ENCODE data around the gene ACVR1B.
A peak's percentile ranks its signal among the peaks of the same experiment; 100 is the strongest.

ACVR1B gene

DNA sequence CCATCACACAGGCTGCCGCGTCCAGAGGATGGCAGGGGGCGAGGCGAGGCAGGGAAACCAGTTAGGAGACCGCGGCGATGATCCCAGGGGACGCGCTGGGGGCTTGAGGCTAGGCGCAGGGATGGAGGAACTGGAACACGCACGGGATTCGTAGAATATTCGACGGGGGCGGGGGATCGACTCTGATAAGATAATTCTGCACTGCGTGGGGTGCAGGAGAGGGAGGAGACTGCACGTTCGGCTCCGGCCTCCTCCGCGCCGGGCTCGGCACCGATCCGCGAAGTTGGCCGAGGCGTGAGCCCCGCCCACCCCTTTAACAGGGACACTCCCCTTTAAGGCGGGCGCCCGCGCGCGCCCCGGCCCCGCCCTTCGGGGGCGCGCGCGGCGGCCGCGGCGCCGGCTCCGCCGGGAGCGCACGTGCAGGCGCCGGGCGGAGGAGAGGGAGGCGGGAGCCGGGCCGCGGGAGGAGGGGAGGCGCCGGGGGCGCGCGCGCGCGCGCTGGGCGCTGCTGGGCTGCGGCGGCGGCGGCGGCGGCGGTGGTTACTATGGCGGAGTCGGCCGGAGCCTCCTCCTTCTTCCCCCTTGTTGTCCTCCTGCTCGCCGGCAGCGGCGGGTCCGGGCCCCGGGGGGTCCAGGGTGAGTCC lies at the start of gene ACVR1B:
Gene ACVR1B, plus strand, starts transcription at position 501 of the 644 bp plus-strand sequence. Its CDS starts 45 bp downstream, at position 546.
- DNase-seq = peak; percentile 91 to 92

DNA sequence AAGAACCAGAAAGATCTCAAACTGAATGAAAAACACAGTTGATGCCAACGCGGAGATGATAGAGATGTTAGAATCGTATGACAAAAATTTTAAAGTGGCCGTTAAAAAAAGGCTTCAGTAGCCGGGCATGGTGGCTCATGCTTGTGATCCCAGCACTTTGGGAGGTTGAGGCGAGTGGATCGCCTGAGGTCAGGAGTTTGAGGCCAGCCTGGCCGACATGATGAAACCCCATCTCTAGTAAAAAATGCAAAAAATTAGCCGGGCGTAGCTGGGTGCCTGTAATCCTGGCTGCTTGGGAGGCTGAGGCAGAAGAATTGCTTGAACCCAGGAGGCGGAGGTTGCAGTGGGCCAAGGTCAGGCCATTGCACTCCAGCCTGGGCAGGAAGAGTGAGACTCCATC lies 49.6 kb upstream of the ACVR1B start:
- no peak for DNase-seq

DNA sequence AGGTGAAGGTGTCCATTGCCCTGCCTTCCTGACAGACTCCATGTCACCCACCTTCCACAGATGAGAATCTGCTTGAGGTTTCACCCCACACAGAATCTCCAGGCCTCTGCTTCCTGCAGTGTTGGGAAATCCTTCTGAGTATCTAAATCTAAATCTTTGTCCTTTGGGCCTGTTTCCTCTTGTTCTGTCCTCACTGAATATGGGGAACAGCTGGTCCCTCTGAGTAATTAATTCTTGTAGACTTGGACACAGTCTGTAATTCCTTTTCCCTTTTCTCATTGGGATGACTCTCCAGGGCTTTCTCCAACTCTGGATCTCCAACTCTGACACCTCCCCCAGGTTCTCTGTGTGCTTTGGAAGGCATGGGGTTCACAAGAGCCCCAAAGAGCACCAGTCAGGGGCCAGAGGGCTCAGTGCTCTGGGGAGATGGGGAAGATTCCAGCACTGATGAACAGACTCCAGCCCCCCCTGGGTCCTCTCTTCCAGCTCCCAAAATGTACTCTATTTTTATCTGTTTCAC lies 46.5 kb upstream of the ACVR1B start:
- no peak for DNase-seq

DNA sequence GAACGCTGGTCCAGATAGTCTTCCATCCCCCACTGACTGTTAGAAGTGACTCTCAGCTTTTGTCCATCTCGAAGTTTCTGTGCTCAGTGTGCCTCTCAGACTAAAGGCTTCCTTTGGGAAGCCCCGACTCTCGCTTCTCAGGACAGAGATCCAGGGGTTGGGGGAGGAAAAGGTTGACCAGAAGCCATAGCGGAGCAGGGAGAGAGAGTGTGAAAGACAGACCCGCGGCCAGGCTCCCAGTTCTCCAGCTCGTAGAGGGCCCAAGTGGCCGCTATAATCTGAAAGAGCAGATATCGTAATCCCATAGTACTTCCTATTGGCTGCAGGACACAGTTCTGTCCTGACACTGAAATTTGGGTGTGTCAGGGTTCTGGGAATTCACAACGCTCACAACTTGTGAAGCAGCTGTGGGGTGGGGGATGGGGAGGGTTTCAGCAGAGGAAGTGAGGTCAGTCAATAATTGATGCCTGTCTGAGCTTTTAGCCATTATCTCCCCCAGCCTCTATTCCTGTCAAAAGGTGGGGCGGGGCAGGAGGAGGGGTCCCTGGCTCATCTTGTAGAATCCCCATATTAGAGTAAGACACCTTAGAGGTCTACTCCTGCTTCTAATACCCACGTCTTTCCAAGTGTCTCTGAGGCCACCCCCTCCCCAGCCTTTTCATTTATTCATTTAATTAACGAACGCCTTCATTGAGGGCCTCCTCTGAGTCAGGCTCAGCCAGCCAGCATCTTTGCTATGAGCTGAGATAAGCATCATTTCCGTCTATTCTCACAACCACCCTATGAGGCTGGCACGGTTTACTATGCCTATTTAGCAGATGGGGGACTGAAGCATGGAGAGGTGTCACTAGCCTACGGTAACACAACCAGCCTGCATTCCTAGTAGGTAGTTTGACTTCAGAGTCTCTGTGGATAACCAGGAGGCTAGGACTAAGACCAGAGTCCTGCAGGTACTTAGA lies 45.7 kb upstream of the ACVR1B start:
- no peak for DNase-seq

DNA sequence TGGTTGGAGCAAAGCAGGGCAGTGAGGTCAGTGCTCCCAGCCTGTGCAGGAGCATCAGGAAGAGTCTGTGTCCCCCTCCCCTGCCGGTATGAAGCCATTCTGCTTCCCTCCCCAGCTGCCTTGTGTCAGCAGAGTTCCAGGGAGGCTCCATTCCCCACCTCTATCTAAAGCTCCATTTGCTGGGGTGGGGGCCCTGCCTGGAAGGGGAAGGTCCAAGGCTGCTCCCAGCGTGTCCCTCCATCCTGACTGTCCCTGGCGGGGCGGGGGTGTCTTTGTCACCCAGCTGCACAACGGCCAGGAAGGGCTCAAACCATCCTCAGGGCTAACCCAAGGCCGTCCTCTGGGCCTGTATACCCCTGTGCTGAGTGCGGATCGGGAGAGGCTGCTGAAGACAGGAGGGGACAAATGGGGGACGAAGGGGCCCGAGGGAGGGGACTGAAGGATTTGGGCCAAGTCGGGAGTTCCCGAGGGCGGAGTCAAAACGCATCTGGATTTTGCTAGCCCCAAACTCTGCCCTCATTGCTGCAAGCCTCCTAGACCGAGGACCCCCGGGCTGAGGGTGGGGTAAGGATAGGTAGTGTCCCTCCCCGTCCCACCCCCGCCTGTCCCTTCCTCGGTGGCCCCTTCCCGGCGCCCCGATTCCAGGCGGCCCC lies 44.9 kb upstream of the ACVR1B start:
- DNase-seq = no peak

DNA sequence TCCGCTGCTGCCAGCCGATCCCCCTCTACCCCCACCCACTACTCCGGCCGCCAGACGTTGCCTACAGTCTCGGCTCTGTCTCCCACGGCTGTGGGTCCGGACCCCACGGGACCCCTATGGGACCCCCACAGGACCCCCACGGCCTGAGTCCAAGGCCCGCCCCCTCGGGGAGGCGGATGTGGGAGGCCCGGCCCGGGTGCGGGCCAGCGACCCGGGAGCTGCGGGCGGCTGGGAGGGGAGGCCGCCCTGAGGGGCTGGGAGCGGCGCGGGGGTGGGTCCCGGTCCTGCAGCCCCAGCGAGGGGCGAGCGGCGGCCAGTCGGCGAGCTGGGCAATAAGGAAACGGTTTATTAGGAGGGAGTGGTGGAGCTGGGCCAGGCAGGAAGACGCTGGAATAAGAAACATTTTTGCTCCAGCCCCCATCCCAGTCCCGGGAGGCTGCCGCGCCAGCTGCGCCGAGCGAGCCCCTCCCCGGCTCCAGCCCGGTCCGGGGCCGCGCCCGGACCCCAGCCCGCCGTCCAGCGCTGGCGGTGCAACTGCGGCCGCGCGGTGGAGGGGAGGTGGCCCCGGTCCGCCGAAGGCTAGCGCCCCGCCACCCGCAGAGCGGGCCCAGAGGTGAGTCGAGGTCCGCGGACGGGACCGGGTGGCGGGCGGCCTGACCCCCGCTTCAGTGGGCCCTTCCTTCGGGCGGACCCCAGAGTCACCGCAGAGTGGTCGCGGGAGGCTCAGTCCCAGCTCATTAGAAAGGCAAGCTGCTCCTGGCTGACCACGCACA lies 44.2 kb upstream of the ACVR1B start, which contains the start of gene ACVRL1:
Gene ACVRL1, plus strand, starts transcription at position 422 of the 773 bp plus-strand sequence. CDS start 4,971 bp downstream, outside the sequence.
- DNase-seq = no peak

DNA sequence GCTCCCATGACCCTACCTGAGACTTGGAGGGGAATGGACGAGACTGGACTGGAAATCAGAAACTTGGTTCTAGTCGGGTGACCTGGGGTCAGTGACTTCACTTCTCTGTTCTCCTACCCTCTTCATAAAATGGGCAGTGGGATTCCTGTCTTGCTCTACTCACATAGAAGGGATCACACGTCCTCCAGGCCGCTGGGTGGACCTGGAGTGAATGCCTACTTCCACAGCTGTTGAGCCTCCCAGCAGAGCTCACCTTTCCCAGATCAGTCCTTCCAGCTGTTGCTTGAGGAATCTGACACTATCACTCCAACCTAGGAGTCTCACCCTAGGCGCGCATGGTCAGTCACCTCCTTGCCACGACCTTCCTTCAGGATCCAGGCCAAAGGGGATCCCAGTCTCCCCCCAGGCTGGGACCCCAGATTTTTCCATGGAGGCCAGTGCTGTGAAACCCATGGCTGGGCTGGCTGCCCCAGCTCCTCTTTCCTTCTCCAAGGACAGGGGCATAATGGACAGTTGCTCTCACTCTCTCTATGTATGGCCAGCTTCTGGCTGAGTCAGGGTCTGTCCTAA lies 43.6 kb upstream of the ACVR1B start:
- DNase-seq = no peak

DNA sequence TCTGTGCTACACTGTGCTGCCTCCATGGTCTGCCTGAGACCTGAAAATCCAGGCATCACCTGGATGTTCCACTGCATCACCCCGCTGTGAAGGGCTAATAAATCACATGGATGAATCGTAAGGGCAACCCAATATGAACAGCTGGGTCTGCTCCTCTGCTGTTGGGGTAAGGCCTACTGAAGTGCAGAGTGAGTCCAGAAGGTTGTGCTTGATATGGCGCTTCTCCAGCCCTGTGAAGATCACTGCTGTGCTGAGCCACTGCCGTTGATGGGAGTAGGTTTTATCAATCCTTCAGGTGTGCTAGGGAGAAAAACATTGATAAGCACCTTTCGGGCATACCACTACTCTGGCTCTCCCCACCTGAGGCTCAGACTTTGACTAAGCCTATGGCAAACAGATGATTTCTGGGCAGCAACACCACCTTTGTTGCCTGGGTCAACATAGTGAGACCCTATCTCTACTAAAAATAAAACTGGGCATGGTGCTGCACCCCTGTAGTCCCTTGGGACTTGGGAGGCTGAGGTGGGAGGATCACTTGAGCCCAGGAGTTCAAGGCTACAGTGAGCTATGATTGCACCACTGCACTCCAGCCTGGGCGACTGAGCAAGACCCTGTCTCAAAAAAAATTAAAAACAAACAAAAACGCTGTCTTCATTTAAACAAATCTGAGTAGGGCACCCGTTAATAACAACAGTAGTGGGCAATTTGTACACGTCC lies 42.5 kb upstream of the ACVR1B start:
- no peak for DNase-seq

DNA sequence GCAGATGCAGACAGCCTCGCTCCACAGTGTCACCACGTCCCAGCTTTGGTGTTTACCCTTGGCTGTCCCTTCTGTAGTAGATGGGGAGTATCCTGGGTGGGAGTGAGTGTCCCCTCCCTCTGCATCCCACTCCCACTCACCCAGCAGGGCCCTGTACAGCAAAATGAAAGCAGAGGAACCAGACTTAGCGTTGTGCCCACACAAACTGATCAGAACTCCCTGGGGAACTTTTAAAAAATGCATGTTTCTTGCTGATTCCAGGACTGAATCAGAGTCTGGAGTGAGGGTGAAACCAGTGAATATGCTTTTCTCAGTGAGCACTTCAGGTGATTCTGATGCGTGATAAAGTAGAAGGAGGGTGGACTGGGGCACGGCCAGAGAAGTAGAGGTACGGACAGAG lies 41.3 kb upstream of the ACVR1B start:
- DNase-seq = no peak

DNA sequence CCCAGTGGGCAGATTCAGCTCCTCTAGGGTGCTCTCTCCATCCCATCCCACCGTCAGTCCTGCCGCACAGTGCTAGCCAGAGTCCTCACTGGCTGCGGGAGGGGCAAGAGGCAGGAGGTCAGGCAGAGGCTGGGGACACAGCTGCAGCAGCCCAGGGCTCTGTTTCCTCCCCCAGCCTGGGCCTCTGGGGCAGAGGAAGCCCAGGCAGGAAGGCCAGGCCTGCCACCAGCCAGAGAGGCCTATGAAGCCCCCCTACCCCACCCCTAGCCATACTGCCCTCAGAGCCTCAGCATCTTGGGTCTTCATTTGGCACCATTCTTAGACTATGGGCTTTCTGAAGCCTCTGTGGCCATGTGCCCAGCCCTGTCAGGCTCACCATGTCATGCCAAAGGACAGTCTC lies 40.8 kb upstream of the ACVR1B start:
- DNase-seq = no peak

DNA sequence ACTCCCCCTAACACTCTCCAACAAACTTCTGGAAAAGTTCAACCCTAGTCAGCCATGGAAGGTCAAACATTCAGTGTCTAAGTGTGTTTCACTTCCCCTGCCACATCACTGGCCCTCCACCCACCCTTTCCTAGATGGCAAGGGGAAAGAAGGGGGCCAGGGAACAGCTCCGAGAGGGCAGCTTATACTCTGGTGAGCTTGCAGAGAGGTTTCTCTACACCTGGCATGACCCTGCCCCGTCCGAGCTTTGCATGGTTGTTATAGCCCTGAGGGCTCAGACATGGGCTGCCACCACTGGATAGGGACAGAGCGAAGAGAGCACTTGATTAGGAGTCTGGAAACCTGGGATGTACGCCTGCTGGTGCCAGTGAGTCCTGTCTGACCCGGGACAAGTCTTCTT lies 40.2 kb upstream of the ACVR1B start:
- DNase-seq = no peak

DNA sequence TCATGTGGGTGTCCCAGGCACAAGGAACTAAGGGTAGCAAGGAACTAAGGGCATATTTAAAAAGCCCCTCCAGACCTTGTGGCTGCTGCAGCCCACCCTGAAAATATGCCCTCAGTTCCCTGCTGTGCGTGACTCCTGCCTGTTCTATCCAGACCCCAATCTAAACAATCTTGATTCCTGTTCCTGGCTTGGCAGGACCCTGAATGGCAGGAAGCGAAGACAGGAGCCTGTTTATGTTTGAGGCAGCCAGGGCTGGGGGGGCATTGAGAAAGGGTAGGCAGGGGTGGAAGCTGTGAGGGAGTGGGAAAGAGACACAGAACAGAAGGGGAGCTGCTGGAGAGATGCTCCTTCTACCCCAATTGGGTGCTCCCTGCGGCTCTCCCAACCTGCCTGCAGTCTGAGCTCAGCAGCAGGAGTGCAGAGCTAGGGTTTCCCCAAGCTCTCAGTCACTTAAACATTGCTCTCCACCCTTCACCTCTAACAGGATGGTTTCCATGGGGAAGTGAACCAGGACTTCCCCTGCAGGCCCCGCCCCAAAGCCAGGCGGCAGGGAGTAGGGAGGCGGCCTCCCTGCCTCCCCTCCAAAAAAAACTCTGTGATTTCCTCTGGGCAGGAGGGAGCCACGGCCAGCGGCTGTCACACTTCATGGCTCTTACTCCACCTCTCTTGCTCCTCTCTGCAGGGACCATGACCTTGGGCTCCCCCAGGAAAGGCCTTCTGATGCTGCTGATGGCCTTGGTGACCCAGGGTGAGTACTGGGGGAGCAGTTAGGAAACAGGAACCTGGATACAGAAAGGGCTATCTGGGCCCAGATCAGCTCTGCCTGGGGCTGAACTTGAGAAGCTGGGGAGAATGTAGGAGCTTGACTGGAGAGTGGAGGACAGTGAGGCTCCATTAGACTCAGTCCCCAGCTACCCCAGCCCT lies 39.4 kb upstream of the ACVR1B start:
- DNase-seq = no peak

DNA sequence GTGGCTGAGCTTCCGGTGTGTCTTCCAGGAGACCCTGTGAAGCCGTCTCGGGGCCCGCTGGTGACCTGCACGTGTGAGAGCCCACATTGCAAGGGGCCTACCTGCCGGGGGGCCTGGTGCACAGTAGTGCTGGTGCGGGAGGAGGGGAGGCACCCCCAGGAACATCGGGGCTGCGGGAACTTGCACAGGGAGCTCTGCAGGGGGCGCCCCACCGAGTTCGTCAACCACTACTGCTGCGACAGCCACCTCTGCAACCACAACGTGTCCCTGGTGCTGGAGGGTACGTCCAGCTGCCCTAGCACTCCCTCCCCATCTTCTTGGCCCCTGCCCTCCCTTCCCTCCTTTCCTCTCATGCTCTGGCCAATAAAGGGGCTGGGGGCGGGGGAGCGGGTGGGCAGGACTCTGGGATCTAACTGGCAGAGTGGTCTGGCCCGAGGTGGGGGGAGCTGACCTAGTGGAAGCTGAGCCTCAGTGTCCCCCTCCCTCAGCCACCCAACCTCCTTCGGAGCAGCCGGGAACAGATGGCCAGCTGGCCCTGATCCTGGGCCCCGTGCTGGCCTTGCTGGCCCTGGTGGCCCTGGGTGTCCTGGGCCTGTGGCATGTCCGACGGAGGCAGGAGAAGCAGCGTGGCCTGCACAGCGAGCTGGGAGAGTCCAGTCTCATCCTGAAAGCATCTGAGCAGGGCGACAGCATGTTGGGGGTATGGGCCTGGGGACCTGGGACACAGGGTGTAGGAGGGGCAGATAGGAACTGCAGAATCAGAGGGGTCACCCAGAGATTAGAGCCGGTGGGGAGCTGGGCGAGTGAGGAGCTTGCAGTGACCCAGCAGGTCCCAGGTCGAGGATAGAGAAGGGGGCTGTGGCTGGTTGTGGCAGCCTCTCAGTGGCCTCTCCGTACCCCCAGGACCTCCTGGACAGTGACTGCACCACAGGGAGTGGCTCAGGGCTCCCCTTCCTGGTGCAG lies 38.1 kb upstream of the ACVR1B start:
- no peak for DNase-seq

DNA sequence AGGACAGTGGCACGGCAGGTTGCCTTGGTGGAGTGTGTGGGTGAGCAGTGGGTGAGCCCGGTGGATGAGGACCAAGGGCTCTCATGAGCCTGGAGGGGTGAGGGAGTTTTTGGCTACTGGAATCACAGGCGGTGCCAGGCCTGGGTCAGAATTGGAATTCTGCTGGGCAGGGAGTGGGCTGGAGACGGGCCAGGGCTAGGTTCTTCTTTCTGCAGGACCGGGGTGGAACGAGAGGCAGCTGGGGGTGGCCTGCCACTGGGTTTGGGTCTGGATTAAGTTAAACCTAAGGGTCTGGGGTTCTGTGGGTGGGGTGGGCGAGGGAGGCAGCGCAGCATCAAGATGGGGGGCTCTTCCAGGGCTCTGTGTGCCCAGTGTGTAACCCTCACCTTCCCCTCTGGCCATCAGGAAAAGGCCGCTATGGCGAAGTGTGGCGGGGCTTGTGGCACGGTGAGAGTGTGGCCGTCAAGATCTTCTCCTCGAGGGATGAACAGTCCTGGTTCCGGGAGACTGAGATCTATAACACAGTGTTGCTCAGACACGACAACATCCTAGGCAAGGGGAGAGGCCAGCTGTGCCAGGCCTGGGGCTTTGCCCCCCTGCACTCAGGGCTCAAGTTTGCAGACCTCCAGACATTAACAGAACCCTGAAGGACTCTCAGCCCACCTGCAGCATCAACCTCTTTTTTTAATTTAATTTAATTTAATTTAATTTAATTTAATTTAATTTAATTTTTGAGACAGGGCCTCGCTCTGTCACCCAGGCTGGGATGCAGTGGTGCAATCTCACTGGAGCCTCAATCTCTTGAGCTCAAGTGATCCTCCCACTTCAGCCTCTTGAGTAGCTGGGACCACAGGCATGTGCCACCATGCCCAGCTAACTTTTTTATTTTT lies 37.2 kb upstream of the ACVR1B start:
- DNase-seq = no peak

DNA sequence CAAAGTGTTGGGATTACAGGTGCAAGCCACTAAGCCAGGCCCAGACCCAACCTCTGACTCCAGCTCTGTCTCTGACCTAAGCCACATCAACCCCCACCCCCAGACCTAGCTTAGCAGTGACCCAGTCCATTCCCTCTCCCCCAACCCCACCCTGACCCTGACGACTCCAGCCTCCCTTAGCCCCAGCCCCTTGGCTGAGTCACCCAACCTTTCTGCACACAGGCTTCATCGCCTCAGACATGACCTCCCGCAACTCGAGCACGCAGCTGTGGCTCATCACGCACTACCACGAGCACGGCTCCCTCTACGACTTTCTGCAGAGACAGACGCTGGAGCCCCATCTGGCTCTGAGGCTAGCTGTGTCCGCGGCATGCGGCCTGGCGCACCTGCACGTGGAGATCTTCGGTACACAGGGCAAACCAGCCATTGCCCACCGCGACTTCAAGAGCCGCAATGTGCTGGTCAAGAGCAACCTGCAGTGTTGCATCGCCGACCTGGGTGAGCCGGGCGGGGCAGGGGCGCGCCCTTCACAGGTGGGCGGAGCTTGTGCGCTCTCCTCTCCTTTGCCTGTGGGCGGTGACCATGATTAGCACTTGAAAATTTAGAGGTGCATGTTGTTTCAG lies 36.4 kb upstream of the ACVR1B start:
- DNase-seq = no peak

DNA sequence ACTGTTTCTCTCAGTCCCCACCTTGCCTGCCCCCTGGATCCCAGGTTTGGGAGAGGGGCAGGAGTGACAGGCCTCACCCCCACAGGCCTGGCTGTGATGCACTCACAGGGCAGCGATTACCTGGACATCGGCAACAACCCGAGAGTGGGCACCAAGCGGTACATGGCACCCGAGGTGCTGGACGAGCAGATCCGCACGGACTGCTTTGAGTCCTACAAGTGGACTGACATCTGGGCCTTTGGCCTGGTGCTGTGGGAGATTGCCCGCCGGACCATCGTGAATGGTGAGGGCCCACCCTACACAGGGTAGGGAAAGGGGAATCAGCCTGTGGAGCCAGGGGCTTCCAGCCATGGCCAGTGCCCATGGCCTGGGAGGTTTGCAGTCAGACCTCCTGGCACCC lies 35.5 kb upstream of the ACVR1B start:
- no peak for DNase-seq

DNA sequence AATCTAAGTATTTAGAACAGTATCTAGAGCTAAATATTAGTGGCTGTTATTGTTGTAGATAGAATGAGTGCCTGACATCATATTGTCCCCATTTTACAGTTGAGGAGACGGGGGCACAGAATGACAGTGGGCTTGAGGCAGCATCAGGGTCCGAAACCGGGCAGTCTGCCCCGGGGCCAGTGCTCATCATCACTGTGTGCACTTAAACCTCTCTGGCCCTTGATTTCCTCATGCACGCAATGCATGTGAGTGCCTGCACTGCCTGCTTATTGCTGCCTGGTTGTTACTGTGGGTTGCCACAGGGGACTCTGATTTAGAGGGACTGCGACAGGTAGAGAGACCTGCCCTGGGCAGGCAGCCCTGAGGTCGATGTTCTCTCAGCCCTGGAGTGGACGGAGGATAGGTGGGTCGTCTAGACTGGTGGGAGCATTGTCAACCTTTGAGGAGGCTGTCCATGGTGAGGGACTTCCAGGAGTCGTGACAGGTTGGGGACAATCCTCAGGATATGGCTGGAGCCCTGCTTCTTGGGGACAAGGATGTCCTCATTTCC lies 34.4 kb upstream of the ACVR1B start:
- no peak for DNase-seq
